DMS114 treated with DMSO at 0.1 percent for 48 hours (cell line): Measurements from ENCODE around the gene KDM4C.

Experiments
- DNase-seq: peaks from one replicate; lab custom pipeline; 2025; ENCODE audit not compliant: unreplicated experiment; lab: John Stamatoyannopoulos, UW

Gene KDM4C

GRCh38 chr9:6855860-6856259 is 98.1 kb downstream of the KDM4C start:
- no peak for DNase-seq

- DNase-seq: no peak
These were observed 106.3 kb downstream of the KDM4C start for GRCh38 chr9:6864102-6864501.

GRCh38 chr9:6869081-6869948 is 111.5 kb downstream of the KDM4C start:
- no peak for DNase-seq

- no peak for DNase-seq
These were observed 112.4 kb downstream of the KDM4C start for GRCh38 chr9:6870149-6870548.

GRCh38 chr9:6870650-6871477 is 113.1 kb downstream of the KDM4C start:
- no peak for DNase-seq

GRCh38 chr9:6873857-6874256 is 116.1 kb downstream of the KDM4C start:
- DNase-seq: no peak

GRCh38 chr9:6876195-6876894 is 118.6 kb downstream of the KDM4C start:
- DNase-seq: no peak

GRCh38 chr9:6877671-6878161 is 119.9 kb downstream of the KDM4C start:
- DNase-seq: no peak

- no peak for DNase-seq
These were observed 122.9 kb downstream of the KDM4C start for GRCh38 chr9:6880626-6881025.

GRCh38 chr9:6884101-6884500 is 126.3 kb downstream of the KDM4C start:
- DNase-seq: no peak

- DNase-seq: no peak
These were observed 127.2 kb downstream of the KDM4C start for GRCh38 chr9:6884990-6885389.

GRCh38 chr9:6887051-6887450 is 129.3 kb downstream of the KDM4C start:
- no peak for DNase-seq

GRCh38 chr9:6889868-6890267 is 132.1 kb downstream of the KDM4C start:
- no peak for DNase-seq

GRCh38 chr9:6893350-6894131 is 135.8 kb downstream of the KDM4C start:
- DNase-seq: no peak

GRCh38 chr9:6894135-6894534 is 136.4 kb downstream of the KDM4C start:
- DNase-seq: no peak

- no peak for DNase-seq
These were observed 138.0 kb downstream of the KDM4C start for GRCh38 chr9:6895754-6896153.

- DNase-seq: no peak
These were observed 138.8 kb downstream of the KDM4C start for GRCh38 chr9:6896562-6896961.

- no peak for DNase-seq
These were observed 139.5 kb downstream of the KDM4C start for GRCh38 chr9:6897207-6897822.

GRCh38 chr9:6897898-6898302 is 140.1 kb downstream of the KDM4C start:
- no peak for DNase-seq

GRCh38 chr9:6899274-6899673 is 141.5 kb downstream of the KDM4C start:
- DNase-seq: no peak
